CD4-positive, alpha-beta memory T cell (primary cell): Measurements from ENCODE around the gene MICB. TPM values are rescaled to one million over a fixed set of nuclear protein-coding genes. Genes with fewer than 3 reads are reported as not detected.
"Not testable (repeated sequence)": the region's sequence is repeated elsewhere in the genome, so short reads cannot be mapped to it uniquely, and the experiment has no call there.

Experiments
- CTCF ChIA-PET: fragments of 350-600 bp; sonication (Branson Sonifier 250); formaldehyde crosslinking; loops from one replicate; lab custom pipeline; 2021; ENCODE audit warnings: inconsistent platforms; ENCODE audit not compliant: partially characterized antibody; lab: Charles Lee
- POLR2A ChIA-PET: fragments of 350-600 bp; sonication (Branson Sonifier 250); formaldehyde crosslinking; loops from one replicate; lab custom pipeline; 2021; ENCODE audit not compliant: partially characterized antibody; lab: Charles Lee
- DNase-seq, 5 donors: peaks; one replicate each; pipeline versions ENCODE4 v3.0.0 to v3.0.0-alpha.2; 2020 to 2022; ENCODE audit warnings: mixed read lengths in 1 of 5
- H3K27ac ChIP-seq: one replicate; pipeline ENCODE4 v1.7.0; 2013; ENCODE audit warnings: low read depth, low read length
- H3K27me3 ChIP-seq: 2 replicates; pipeline ENCODE4 v1.7.0; 2013; ENCODE audit warnings: mild to moderate bottlenecking, low read length, moderate library complexity; ENCODE audit not compliant: insufficient read depth
- H3K36me3 ChIP-seq: 2 replicates; pipeline ENCODE4 v1.7.0; 2013; ENCODE audit warnings: mild to moderate bottlenecking, low read length, moderate library complexity; ENCODE audit not compliant: insufficient read depth
- H3K4me1 ChIP-seq: 2 replicates; pipeline ENCODE4 v1.7.0; 2013; ENCODE audit warnings: mild to moderate bottlenecking, low read length, moderate library complexity; ENCODE audit not compliant: insufficient read depth
- H3K4me3 ChIP-seq, 2 donors: one replicate each; pipeline ENCODE4 v1.7.0; 2013; ENCODE audit warnings: low read length in 2 of 2, mild to moderate bottlenecking in 1 of 2
- H3K9me3 ChIP-seq, 2 donors: one replicate each; pipeline ENCODE4 v1.7.0; 2013; ENCODE audit warnings: low read length in 2 of 2, control low read depth in 1 of 2; ENCODE audit not compliant: control insufficient read depth in 1 of 2
- H3K27ac Mint-ChIP-seq, 7 donors: one replicate each; pipeline ENCODE4 v1.8.0; 2020 to 2021; ENCODE audit warnings: mixed read lengths in 7 of 7, mild to moderate bottlenecking in 6 of 7, inconsistent platforms in 3 of 7, moderate library complexity in 3 of 7
- H3K27me3 Mint-ChIP-seq, 2 donors: one replicate each; pipeline ENCODE4 v1.8.0; 2020 to 2021; ENCODE audit warnings: mixed read lengths in 2 of 2
- H3K36me3 Mint-ChIP-seq, 2 donors: one replicate each; pipeline ENCODE4 v1.8.0; 2020 to 2021; ENCODE audit warnings: mixed read lengths in 2 of 2, inconsistent platforms in 1 of 2, mild to moderate bottlenecking in 1 of 2
- H3K4me1 Mint-ChIP-seq, 4 donors: one replicate each; pipeline ENCODE4 v1.8.0; 2020 to 2021; ENCODE audit warnings: mixed read lengths in 4 of 4, mild to moderate bottlenecking in 1 of 4
- H3K4me3 Mint-ChIP-seq, 8 donors: one replicate each; pipeline ENCODE4 v1.8.0; 2020 to 2021; ENCODE audit warnings: mixed read lengths in 8 of 8, mild to moderate bottlenecking in 7 of 8, moderate library complexity in 6 of 8, inconsistent platforms in 3 of 8
- H3K9me3 Mint-ChIP-seq, 8 donors: one replicate each; pipeline ENCODE4 v1.8.0; 2020 to 2021; ENCODE audit warnings: mixed read lengths in 8 of 8, mild to moderate bottlenecking in 5 of 8, inconsistent platforms in 3 of 8, moderate library complexity in 1 of 8
- intact Hi-C: fragments of 100-400 bp; cut with micrococcal nuclease; formaldehyde crosslinking; loops from one replicate; pipeline ENCODE4 v1.15.1; 2023
- polyA plus RNA-seq, 2 donors: library from polyadenylated mRNA; unstranded; fragments of 300-500 nt; fragmentation: Illumina TruSeq; gene quantifications; one replicate each; pipeline ENCODE4 v1.2.3, GENCODE V29; 2021
- total RNA-seq, 2 experiments: library from RNA; stranded (reverse); gene quantifications; one replicate each; pipeline ENCODE4 v1.2.3, GENCODE V29; 2021

Gene MICB
- total and polyA plus RNA-seq, 4 experiments from 2014 or later, result 8.0 to 26.3 (median 16.5) TPM

DNA sequence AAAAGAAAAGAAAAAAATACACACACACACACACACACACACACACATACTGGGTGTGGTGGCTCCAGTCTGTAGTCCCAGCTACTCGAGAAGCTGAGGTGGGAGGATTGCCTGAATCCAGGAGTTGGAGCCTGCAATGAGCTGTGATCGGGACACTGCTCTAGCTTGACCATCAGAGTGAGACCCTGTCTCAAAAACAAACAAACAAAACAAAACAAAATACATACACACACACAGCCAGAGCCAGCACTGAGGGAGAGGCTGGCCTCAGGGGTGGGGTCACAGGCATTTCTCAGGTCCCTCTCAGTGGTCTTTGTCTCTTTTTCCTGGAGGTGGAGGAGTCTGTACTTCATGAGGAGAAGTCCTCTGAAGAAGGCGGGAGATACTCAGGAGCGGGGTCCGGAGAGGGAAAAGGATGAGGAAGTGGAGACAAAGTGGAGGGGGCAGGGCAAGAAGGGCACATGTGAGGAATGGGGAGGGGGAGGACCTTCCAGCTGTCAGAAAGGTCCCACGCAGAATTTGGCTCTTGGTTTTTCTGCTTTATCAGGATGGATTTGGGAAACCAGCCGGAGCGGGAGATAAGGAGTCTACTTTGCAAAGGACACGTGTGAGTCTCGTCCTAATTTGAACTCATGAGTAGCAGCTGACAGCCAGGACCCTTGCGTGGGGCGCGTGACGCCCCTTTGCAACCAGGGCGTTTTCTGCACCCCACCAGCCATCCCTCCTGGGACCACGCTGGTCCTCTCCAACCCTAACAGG lies 7.7 kb upstream of the MICB start:
- Histone ChIP-seq H3K4me1 (peaks cover 35% of the 10 kb centered on the region), H3K27me3 (no peaks in the 10 kb centered on the region), H3K9me3 (no peaks in the 10 kb centered on the region), H3K36me3 (no peaks in the 10 kb centered on the region), H3K27ac (peak overlapping the region; percentile 9), H3K4me3 (no peak overlapping the region)
- Mint-ChIP-seq H3K9me3 (no peaks in the 10 kb centered on the region), H3K27me3 (no peaks in the 10 kb centered on the region), H3K36me3 (peaks cover 0 to 7% of the 10 kb centered on the region in 2 donors), H3K4me3 (no peak overlapping the region), H3K27ac (peak overlapping the region in 6 of 7 donors; percentile 48 to 84 (median 76)), H3K4me1 (peaks cover 12 to 35% (median 25%) of the 10 kb centered on the region in 4 donors)
- intact Hi-C loops, result loop anchor here (5.0 kb wide), 2 partner anchors 92 to 342 kb away; partner anchors contain the start of gene LTB
- ChIA-PET POLR2A (interaction anchor here (1.2 to 1.4 kb wide), 2 partner anchors 24 to 51 kb away, joined by 3 to 4 read pairs; partner anchors contain the start of gene DDX39B), CTCF (interaction anchor here (0.8 to 1.4 kb wide), 2 partner anchors 18 to 108 kb away, joined by 3 to 9 read pairs; no protein-coding TSS in a partner anchor)
- DNase-seq, result no peak

DNA sequence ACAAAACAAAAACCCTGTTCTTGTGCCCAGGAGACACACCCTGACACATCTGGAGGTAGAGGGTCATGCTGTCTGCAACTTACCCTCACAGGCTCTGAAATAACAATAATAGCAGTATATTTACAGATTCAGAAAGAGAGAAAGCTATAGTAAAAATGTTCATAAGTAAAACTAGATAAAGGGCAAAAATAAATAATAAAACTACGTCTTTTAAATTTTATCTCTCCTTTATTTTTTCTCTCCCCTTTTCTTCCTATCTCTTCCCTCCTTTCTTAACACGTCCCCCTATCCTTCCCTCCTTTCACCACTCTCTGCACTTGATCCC lies 4.4 kb upstream of the MICB start:
- CTCF ChIA-PET, result interaction anchor here (0.7 to 6.3 kb wide), 11 partner anchors 13 to 104 kb away, joined by 3 to 82 read pairs (median 5); partner anchors contain the start of genes ATP6V1G2, DDX39B, LTB and NFKBIL1
- H3K36me3 Mint-ChIP-seq, result peaks cover 0 to 12% of the 10 kb centered on the region in 2 donors

GRCh38 chr6:31493875-31494694 lies 3.9 kb upstream of the MICB start:
- ChIA-PET POLR2A (interaction anchor here (0.6 to 7.8 kb wide), 27 partner anchors 11 to 404 kb away, joined by 3 to 152 read pairs (median 4); partner anchors contain the start of genes BAG6, CLIC1, DDX39B and EHMT2), CTCF (interaction anchor here (0.7 to 6.3 kb wide), 19 partner anchors 13 to 336 kb away, joined by 3 to 82 read pairs (median 5); partner anchors contain the start of genes ATP6V1G2, DDX39B, LTB and NCR3)
- Mint-ChIP-seq H3K4me1 (peaks cover 35 to 69% (median 50%) of the 10 kb centered on the region in 4 donors), H3K36me3 (peaks cover 0 to 12% of the 10 kb centered on the region in 2 donors), H3K27ac (peak overlapping the region; percentile 87 to 96 (median 95)), H3K27me3 (no peaks in the 10 kb centered on the region), H3K9me3 (peaks cover 0 to 2% (median 0%) of the 10 kb centered on the region in 8 donors), H3K4me3 (peak overlapping the region; percentile 85 to 98 (median 91))
- Histone ChIP-seq H3K36me3 (no peaks in the 10 kb centered on the region), H3K9me3 (no peaks in the 10 kb centered on the region), H3K4me1 (peaks cover 63% of the 10 kb centered on the region), H3K4me3 (peak overlapping the region; percentile 71 to 91), H3K27ac (peak overlapping the region; percentile 77), H3K27me3 (no peaks in the 10 kb centered on the region)
- intact Hi-C loops, result loop anchor here (1.0 to 5.0 kb wide), 5 partner anchors 31 to 338 kb away; partner anchors contain the start of gene LTB
- peak; percentile 56 to 76 (median 73) for DNase-seq

More for the DNA sequence above, 4.4 kb upstream of the MICB start:
- Mint-ChIP-seq H3K4me3 (peak overlapping the region; percentile 85 to 98 (median 91)), H3K27ac (peak overlapping the region; percentile 87 to 96 (median 95)), H3K4me1 (peaks cover 32 to 64% (median 45%) of the 10 kb centered on the region in 4 donors)
- H3K36me3 ChIP-seq, DNase-seq, H3K27me3 ChIP-seq, H3K9me3 Mint-ChIP-seq, H3K9me3 ChIP-seq, H3K27me3 Mint-ChIP-seq: not testable (repeated sequence)
- peak overlapping the region in 1 of 2 donors; percentile 91 for H3K4me3 ChIP-seq
- H3K27ac ChIP-seq, result peak overlapping the region; percentile 77
- POLR2A ChIA-PET, result interaction anchor here (0.8 to 7.8 kb wide), 11 partner anchors 31 to 404 kb away, joined by 3 to 152 read pairs (median 4); partner anchors contain the start of genes BAG6, CLIC1, DDX39B and EHMT2
- H3K4me1 ChIP-seq, result peaks cover 58% of the 10 kb centered on the region
- intact Hi-C loops, result loop anchor here (1.0 to 5.0 kb wide), 3 partner anchors 30 to 339 kb away; partner anchors contain the start of gene LTB

GRCh38 chr6:31495580-31495979 lies 2.4 kb upstream of the MICB start:
- Histone ChIP-seq H3K4me1 (peaks cover 65% of the 10 kb centered on the region), H3K27ac (peak overlapping the region; percentile 77), H3K27me3 (no peaks in the 10 kb centered on the region), H3K9me3 (no peaks in the 10 kb centered on the region), H3K36me3 (no peaks in the 10 kb centered on the region), H3K4me3 (peak overlapping the region in 1 of 2 donors; percentile 91)
- DNase-seq, result no peak
- ChIA-PET POLR2A (interaction anchor here (1.0 to 7.8 kb wide), 11 partner anchors 24 to 103 kb away, joined by 3 to 152 read pairs (median 5); partner anchors contain the start of genes DDX39B, LTA, LTB and MCCD1), CTCF (interaction anchor here (1.0 to 6.3 kb wide), 7 partner anchors 46 to 335 kb away, joined by 3 to 82 read pairs (median 17); partner anchors contain the start of genes DDX39B, LTB and NFKBIL1)
- intact Hi-C loops, result no loop called here
- peaks cover 0 to 15% of the 10 kb centered on the region in 2 donors for H3K36me3 Mint-ChIP-seq
- H3K9me3 Mint-ChIP-seq, result peaks cover 0 to 2% (median 0%) of the 10 kb centered on the region in 8 donors
- no peaks in the 10 kb centered on the region for H3K27me3 Mint-ChIP-seq
- H3K4me1 Mint-ChIP-seq, result peaks cover 36 to 72% (median 53%) of the 10 kb centered on the region in 4 donors
- peak overlapping the region; percentile 61 to 96 (median 93) for H3K27ac Mint-ChIP-seq
- H3K4me3 Mint-ChIP-seq, result peak overlapping the region; percentile 85 to 98 (median 93)

DNA sequence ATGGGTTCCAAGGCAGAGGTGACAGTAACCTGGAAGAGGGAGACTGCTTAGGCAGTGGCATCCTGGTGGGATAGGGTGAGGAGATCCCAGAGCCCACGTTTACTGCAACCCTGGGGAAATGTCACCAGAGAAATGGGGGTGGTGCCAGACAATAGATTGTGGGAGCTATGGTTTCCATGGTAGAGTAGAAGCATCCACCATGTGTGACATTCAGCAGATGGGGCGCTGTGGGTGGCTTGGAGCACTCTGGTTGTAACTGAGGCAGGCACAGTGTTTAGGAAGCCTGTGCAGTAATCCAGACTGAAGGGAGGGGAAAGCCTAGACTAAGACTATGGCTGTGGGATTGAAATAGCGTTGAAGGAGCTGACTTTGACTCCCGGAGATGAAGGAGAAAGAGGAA lies 1.1 kb upstream of the MICB start:
- DNase-seq, result peak in 2 of 5 donors; percentile 7 to 12
- H3K27me3 Mint-ChIP-seq, intact Hi-C loops, H3K36me3 ChIP-seq, H3K9me3 Mint-ChIP-seq, H3K9me3 ChIP-seq, H3K27me3 ChIP-seq: not testable (repeated sequence)
- H3K27ac ChIP-seq, result peak overlapping the region; percentile 78
- H3K4me1 ChIP-seq, result peaks cover 54% of the 10 kb centered on the region
- H3K4me3 ChIP-seq, result peak overlapping the region; percentile 67 to 86
- H3K4me1 Mint-ChIP-seq, result peaks cover 44 to 82% (median 60%) of the 10 kb centered on the region in 4 donors
- ChIA-PET CTCF (interaction anchor here (0.6 to 6.3 kb wide), 5 partner anchors 22 to 100 kb away, joined by 3 to 82 read pairs (median 6); partner anchors contain the start of gene DDX39B), POLR2A (interaction anchor here (1.0 to 7.8 kb wide), 12 partner anchors 23 to 155 kb away, joined by 3 to 152 read pairs (median 4); partner anchors contain the start of genes BAG6, DDX39B, LTB and MICA)
- H3K27ac Mint-ChIP-seq, result peak overlapping the region; percentile 85 to 97 (median 95)
- peaks cover 0 to 15% of the 10 kb centered on the region in 2 donors for H3K36me3 Mint-ChIP-seq
- H3K4me3 Mint-ChIP-seq, result peak overlapping the region; percentile 90 to 98 (median 94)

GRCh38 chr6:31498748-31499147 lies 803 bp downstream of the MICB start:
- peak overlapping the region in 6 of 7 donors; percentile 47 to 92 (median 78) for H3K27ac Mint-ChIP-seq
- Histone ChIP-seq H3K4me1 (peaks cover 50% of the 10 kb centered on the region), H3K27ac (peak overlapping the region; percentile 78), H3K4me3 (no peak overlapping the region), H3K36me3 (no peaks in the 10 kb centered on the region), H3K27me3 (no peaks in the 10 kb centered on the region), H3K9me3 (no peaks in the 10 kb centered on the region)
- POLR2A ChIA-PET, result interaction anchor here (0.6 to 7.8 kb wide), 3 partner anchors 42 to 479 kb away, joined by 6 to 152 read pairs (median 43); partner anchors contain the start of genes DDX39B and TNF
- no peaks in the 10 kb centered on the region for H3K27me3 Mint-ChIP-seq
- peak overlapping the region; percentile 85 to 93 (median 89) for H3K4me3 Mint-ChIP-seq
- peaks cover 0 to 2% (median 0%) of the 10 kb centered on the region in 8 donors for H3K9me3 Mint-ChIP-seq
- peaks cover 0 to 13% of the 10 kb centered on the region in 2 donors for H3K36me3 Mint-ChIP-seq
- DNase-seq, result no peak
- intact Hi-C loops, result no loop called here
- CTCF ChIA-PET, result interaction anchor here (0.6 to 2.1 kb wide), 3 partner anchors 15 to 52 kb away, joined by 3 to 6 read pairs (median 3); partner anchors contain the start of gene DDX39B
- H3K4me1 Mint-ChIP-seq, result peaks cover 49 to 88% (median 63%) of the 10 kb centered on the region in 4 donors
